CD4-positive, CD25-positive, alpha-beta regulatory T cell (primary cell): ENCODE results near the gene ZNF263. TPM values are rescaled to one million over a fixed set of nuclear protein-coding genes. Genes with fewer than 3 reads are reported as not detected.

ENCODE experiments used
- ATAC-seq, 2 donors: fragments of 150-1000 bp; cut with Tn5 transposase; one replicate each; pipeline ENCODE4 v1.10.0; 2021; ENCODE audit warnings: low read depth in 2 of 2, moderate number of reproducible peaks in 2 of 2, moderate library complexity in 1 of 2
- DNase-seq, 3 donors: peaks; one replicate each; pipeline versions ENCODE4 v3.0.0 to v3.0.0-alpha.2; 2012 to 2022; ENCODE audit warnings: mixed read lengths in 1 of 3
- H3K27ac ChIP-seq: one replicate; pipeline ENCODE4 v1.7.0; 2013; ENCODE audit warnings: mild to moderate bottlenecking, low read length; ENCODE audit not compliant: insufficient read depth, poor library complexity, severe bottlenecking
- H3K27me3 ChIP-seq: one replicate; pipeline ENCODE4 v1.7.0; 2013; ENCODE audit warnings: low read length; ENCODE audit not compliant: control insufficient read depth, insufficient read depth
- H3K36me3 ChIP-seq: one replicate; pipeline ENCODE4 v1.7.0; 2013; ENCODE audit warnings: mild to moderate bottlenecking, low read length, moderate library complexity; ENCODE audit not compliant: control insufficient read depth, insufficient read depth
- H3K4me1 ChIP-seq: 2 replicates; pipeline ENCODE4 v1.7.0; 2013; ENCODE audit warnings: mild to moderate bottlenecking, low read length; ENCODE audit not compliant: insufficient read depth, control insufficient read depth, poor library complexity, severe bottlenecking
- H3K4me3 ChIP-seq: one replicate; pipeline ENCODE4 v1.7.0; 2013; ENCODE audit warnings: low read depth, mild to moderate bottlenecking, low read length, moderate library complexity
- H3K9me3 ChIP-seq, 2 experiments: 1 replicate in 1 of 2; 2 replicates in 1 of 2; pipeline ENCODE4 v1.7.0; 2013; ENCODE audit warnings: low read length in 2 of 2, mild to moderate bottlenecking in 1 of 2, moderate library complexity in 1 of 2; ENCODE audit not compliant: control insufficient read depth in 2 of 2
- H3K27ac Mint-ChIP-seq, 3 donors: one replicate each; pipeline ENCODE4 v1.8.0; 2020 to 2022; ENCODE audit warnings: mild to moderate bottlenecking in 3 of 3, mixed read lengths in 3 of 3, moderate library complexity in 2 of 3
- H3K27me3 Mint-ChIP-seq: one replicate; pipeline ENCODE4 v1.8.0; 2022; ENCODE audit warnings: mild to moderate bottlenecking, mixed read lengths
- H3K36me3 Mint-ChIP-seq: one replicate; pipeline ENCODE4 v1.8.0; 2020; ENCODE audit warnings: mixed read lengths
- H3K4me1 Mint-ChIP-seq, 4 donors: one replicate each; pipeline ENCODE4 v1.8.0; 2020 to 2022; ENCODE audit warnings: mixed read lengths in 4 of 4, mild to moderate bottlenecking in 1 of 4
- H3K4me3 Mint-ChIP-seq, 4 donors: one replicate each; pipeline ENCODE4 v1.8.0; 2020 to 2022; ENCODE audit warnings: mild to moderate bottlenecking in 4 of 4, mixed read lengths in 4 of 4, moderate library complexity in 3 of 4
- H3K9me3 Mint-ChIP-seq, 7 donors: one replicate each; pipeline ENCODE4 v1.8.0; 2020 to 2022; ENCODE audit warnings: mixed read lengths in 7 of 7, mild to moderate bottlenecking in 3 of 7, moderate library complexity in 2 of 7
- polyA plus RNA-seq, 4 donors: library from polyadenylated mRNA; unstranded; fragments of 300-500 nt; fragmentation: Illumina TruSeq; gene quantifications; one replicate each; pipeline ENCODE4 v1.2.3, GENCODE V29; 2021
- total RNA-seq: library from RNA; stranded (reverse); gene quantifications from one replicate; pipeline ENCODE4 v1.2.3, GENCODE V29; 2022

ZNF263 gene
- 28.3 TPM for total RNA-seq
- polyA plus RNA-seq: 10 to 100 TPM; 39.1 to 47.1 (median 42.8) TPM

GRCh38 chr16:3282730-3283542 is at the start of gene ZNF263:
Gene ZNF263 (plus strand): TSS chr16:3283491. CDS start chr16:3283819, 328 bp downstream.
- peaks cover 27% of the 10 kb centered on the region for H3K36me3 ChIP-seq
- Mint-ChIP-seq H3K4me1 (peaks cover 4 to 45% (median 28%) of the 10 kb centered on the region in 4 donors), H3K9me3 (peaks cover 0 to 24% (median 6%) of the 10 kb centered on the region in 7 donors), H3K4me3 (peak within 1 kb of the TSS; percentile 94 to 96 (median 95)), H3K27me3 (no peaks in the 10 kb centered on the region), H3K27ac (peak within 1 kb of the TSS; percentile 95 to 98 (median 98)), H3K36me3 (peaks cover 34% of the 10 kb centered on the region)
- ATAC-seq: peak; percentile 90
- H3K9me3 ChIP-seq: peaks cover 20 to 25% of the 10 kb centered on the region in 2 experiments
- peak within 1 kb of the TSS; percentile 97 for H3K27ac ChIP-seq
- H3K4me3 ChIP-seq: peak within 1 kb of the TSS; percentile 89
- H3K27me3 ChIP-seq: no peaks in the 10 kb centered on the region
- DNase-seq: peak; percentile 88 to 98 (median 94)
- peaks cover 25% of the 10 kb centered on the region for H3K4me1 ChIP-seq

GRCh38 chr16:3234543-3234856 is 48.8 kb upstream of the ZNF263 start:
- Histone ChIP-seq H3K4me1 (peaks cover 16% of the 10 kb centered on the region), H3K36me3 (peaks cover 37% of the 10 kb centered on the region), H3K27me3 (no peaks in the 10 kb centered on the region), H3K4me3 (peak overlapping the region; percentile 93), H3K27ac (peak overlapping the region; percentile 89), H3K9me3 (peaks cover 15 to 22% of the 10 kb centered on the region in 2 experiments)
- no peak for ATAC-seq
- Mint-ChIP-seq H3K9me3 (peaks cover 0 to 20% (median 12%) of the 10 kb centered on the region in 7 donors), H3K36me3 (peaks cover 37% of the 10 kb centered on the region), H3K27ac (peak overlapping the region in 2 of 3 donors; percentile 97), H3K4me1 (peaks cover 18 to 45% (median 26%) of the 10 kb centered on the region in 4 donors), H3K27me3 (peaks cover 15% of the 10 kb centered on the region), H3K4me3 (peak overlapping the region; percentile 91 to 96 (median 94))
- DNase-seq: no peak

DNA sequence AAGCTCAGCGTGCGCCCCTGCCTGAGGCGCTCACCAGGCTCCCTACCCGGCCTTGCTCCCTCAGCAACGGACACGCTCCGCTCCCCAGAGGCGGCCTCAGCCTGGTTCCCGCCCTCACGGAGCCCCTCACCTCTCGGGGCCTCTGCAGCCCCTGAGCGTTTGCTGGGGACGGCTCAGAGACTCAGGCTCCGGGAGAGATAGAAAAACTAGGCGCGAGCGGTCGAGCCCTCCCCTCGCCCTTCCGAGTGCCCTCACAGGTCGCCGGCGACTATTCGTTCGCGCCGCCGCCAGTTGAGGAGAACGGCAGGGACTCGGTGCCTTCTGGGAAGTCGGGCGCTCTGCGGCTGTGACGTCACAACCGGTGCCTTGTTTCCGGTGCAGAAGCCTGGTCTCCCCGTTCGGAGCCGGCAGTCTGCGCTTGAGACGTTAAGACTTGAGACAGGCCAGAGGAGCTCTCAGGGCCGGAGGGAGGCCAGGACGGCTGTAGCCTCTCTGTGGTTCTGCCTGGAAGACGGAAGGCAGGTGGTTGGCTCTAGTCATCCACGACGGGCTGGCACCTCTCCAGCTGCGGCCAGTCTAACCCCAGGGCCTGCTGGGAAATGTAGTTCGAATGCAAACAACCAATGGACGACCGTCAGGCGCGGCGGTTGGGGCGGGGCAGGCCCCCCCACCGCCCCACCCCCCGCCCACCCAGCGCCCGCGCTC is 48.3 kb upstream of the ZNF263 start, which contains the start of gene ZNF200:
Gene ZNF200, minus strand, starts transcription at position 302 of the 705 bp plus-strand sequence. CDS start 1,403 bp downstream, outside the sequence.
- peaks cover 33% of the 10 kb centered on the region for H3K36me3 ChIP-seq
- peak; percentile 90 to 92 for ATAC-seq
- peaks cover 35% of the 10 kb centered on the region for H3K36me3 Mint-ChIP-seq

GRCh38 chr16:3235856-3236669 is 47.2 kb upstream of the ZNF263 start:
- peaks cover 2 to 7% of the 10 kb centered on the region in 2 experiments for H3K9me3 ChIP-seq
- peaks cover 25% of the 10 kb centered on the region for H3K27me3 Mint-ChIP-seq

More for the DNA sequence above, 48.3 kb upstream of the ZNF263 start, which contains the start of gene ZNF200:
- DNase-seq: peak; percentile 87 to 97 (median 94)
- Histone ChIP-seq H3K9me3 (peaks cover 12 to 17% of the 10 kb centered on the region in 2 experiments), H3K27ac (peak within 1 kb of the TSS; percentile 89), H3K27me3 (no peaks in the 10 kb centered on the region), H3K4me3 (peak within 1 kb of the TSS; percentile 93), H3K4me1 (peaks cover 16% of the 10 kb centered on the region)
- H3K4me3 Mint-ChIP-seq: peak within 1 kb of the TSS; percentile 91 to 96 (median 94)
- H3K9me3 Mint-ChIP-seq: peaks cover 0 to 16% (median 10%) of the 10 kb centered on the region in 7 donors
- peaks cover 15 to 45% (median 25%) of the 10 kb centered on the region in 4 donors for H3K4me1 Mint-ChIP-seq
- peak within 1 kb of the TSS; percentile 97 to 98 (median 97) for H3K27ac Mint-ChIP-seq
- peaks cover 17% of the 10 kb centered on the region for H3K27me3 Mint-ChIP-seq

GRCh38 chr16:3241761-3242160 is 41.5 kb upstream of the ZNF263 start:
- Histone ChIP-seq H3K36me3 (no peaks in the 10 kb centered on the region), H3K9me3 (no peaks in the 10 kb centered on the region), H3K4me1 (no peaks in the 10 kb centered on the region), H3K27me3 (peaks cover 2% of the 10 kb centered on the region), H3K27ac (no peak overlapping the region), H3K4me3 (no peak overlapping the region)
- no peak for ATAC-seq
- Mint-ChIP-seq H3K4me3 (no peak overlapping the region), H3K27me3 (peaks cover 35% of the 10 kb centered on the region), H3K27ac (peak overlapping the region in 1 of 3 donors; percentile 69), H3K9me3 (peaks cover 0 to 2% (median 0%) of the 10 kb centered on the region in 7 donors), H3K36me3 (no peaks in the 10 kb centered on the region), H3K4me1 (peaks cover 0 to 2% (median 0%) of the 10 kb centered on the region in 4 donors)
- DNase-seq: no peak

More at GRCh38 chr16:3235856-3236669, 47.2 kb upstream of the ZNF263 start:
- H3K36me3 ChIP-seq: peaks cover 22% of the 10 kb centered on the region
- H3K4me3 ChIP-seq: no peak overlapping the region
- Mint-ChIP-seq H3K9me3 (peaks cover 0 to 8% (median 3%) of the 10 kb centered on the region in 7 donors), H3K4me1 (peaks cover 13 to 41% (median 22%) of the 10 kb centered on the region in 4 donors), H3K36me3 (peaks cover 25% of the 10 kb centered on the region), H3K27ac (peak overlapping the region; percentile 75 to 85 (median 79)), H3K4me3 (peak overlapping the region; percentile 81 to 86 (median 83))
- no peaks in the 10 kb centered on the region for H3K27me3 ChIP-seq
- ATAC-seq: no peak
- H3K4me1 ChIP-seq: peaks cover 16% of the 10 kb centered on the region
- no peak overlapping the region for H3K27ac ChIP-seq
- DNase-seq: peak; percentile 31 to 66 (median 55)

DNA sequence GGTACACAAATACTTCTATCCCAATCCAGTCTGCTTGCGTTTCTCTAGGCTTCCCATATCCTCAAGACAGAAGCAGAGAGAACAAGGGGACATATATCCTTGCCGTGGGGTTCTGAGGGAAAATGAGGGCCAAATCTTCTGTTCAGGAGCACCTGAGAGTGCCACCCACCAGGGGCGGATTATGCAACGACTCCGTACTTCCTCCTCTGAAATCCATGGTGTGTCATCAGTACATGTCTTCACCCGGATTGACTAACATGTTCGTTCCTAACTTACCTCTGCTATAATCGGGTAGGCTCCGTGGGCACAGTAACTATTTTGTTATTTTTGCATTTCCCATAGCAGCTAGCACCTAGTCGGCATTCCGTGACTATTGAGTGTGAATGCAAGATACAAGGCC is 40.6 kb upstream of the ZNF263 start:
- Histone ChIP-seq H3K4me3 (no peak overlapping the region), H3K4me1 (no peaks in the 10 kb centered on the region), H3K27me3 (peaks cover 2% of the 10 kb centered on the region), H3K9me3 (no peaks in the 10 kb centered on the region), H3K36me3 (no peaks in the 10 kb centered on the region), H3K27ac (no peak overlapping the region)
- H3K4me3 Mint-ChIP-seq: no peak overlapping the region
- no peak overlapping the region for H3K27ac Mint-ChIP-seq
- H3K27me3 Mint-ChIP-seq: peaks cover 30% of the 10 kb centered on the region
- ATAC-seq: no peak
- no peak for DNase-seq
- H3K4me1 Mint-ChIP-seq: peaks cover 0 to 2% (median 0%) of the 10 kb centered on the region in 4 donors
- peaks cover 0 to 2% (median 0%) of the 10 kb centered on the region in 7 donors for H3K9me3 Mint-ChIP-seq
- no peaks in the 10 kb centered on the region for H3K36me3 Mint-ChIP-seq

GRCh38 chr16:3243882-3244281 is 39.4 kb upstream of the ZNF263 start:
- DNase-seq (no peak), ATAC-seq (no peak)
- Histone ChIP-seq H3K27ac (no peak overlapping the region), H3K36me3 (no peaks in the 10 kb centered on the region), H3K9me3 (no peaks in the 10 kb centered on the region), H3K4me1 (no peaks in the 10 kb centered on the region), H3K4me3 (no peak overlapping the region), H3K27me3 (peaks cover 2% of the 10 kb centered on the region)
- H3K36me3 Mint-ChIP-seq: no peaks in the 10 kb centered on the region
- H3K27me3 Mint-ChIP-seq: peaks cover 33% of the 10 kb centered on the region
- H3K4me3 Mint-ChIP-seq: no peak overlapping the region
- peaks cover 0 to 2% (median 0%) of the 10 kb centered on the region in 7 donors for H3K9me3 Mint-ChIP-seq
- no peak overlapping the region for H3K27ac Mint-ChIP-seq
- peaks cover 0 to 2% (median 0%) of the 10 kb centered on the region in 4 donors for H3K4me1 Mint-ChIP-seq
